Occipital lobe (tissue), 2 donors: Measurements from ENCODE around the gene NPR1. TPM values are rescaled to one million over a fixed set of nuclear protein-coding genes. Genes with fewer than 3 reads are reported as not detected.
"Not testable (repeated sequence)": the region's sequence is repeated elsewhere in the genome, so short reads cannot be mapped to it uniquely, and the experiment has no call there.

Experiments
- DNase-seq: peaks from one replicate; lab custom pipeline; 2025; lab: John Stamatoyannopoulos, UW
- total RNA-seq: library from RNA; depleted of rRNA; stranded (reverse); fragments of >200 nt; gene quantifications from one replicate; pipeline ENCODE4 v1.2.3, GENCODE V29; 2014

Gene NPR1
- total RNA-seq, 1 donor from 2014 or later = 0.16 TPM

GRCh38 chr1:153679337-153680119 is 1.0 kb downstream of the NPR1 start:
- DNase-seq = no peak

- DNase-seq = no peak
These were observed 1.6 kb downstream of the NPR1 start for GRCh38 chr1:153680120-153680403.

- no peak for DNase-seq
These were observed 4.2 kb downstream of the NPR1 start for GRCh38 chr1:153682730-153683129.

DNA sequence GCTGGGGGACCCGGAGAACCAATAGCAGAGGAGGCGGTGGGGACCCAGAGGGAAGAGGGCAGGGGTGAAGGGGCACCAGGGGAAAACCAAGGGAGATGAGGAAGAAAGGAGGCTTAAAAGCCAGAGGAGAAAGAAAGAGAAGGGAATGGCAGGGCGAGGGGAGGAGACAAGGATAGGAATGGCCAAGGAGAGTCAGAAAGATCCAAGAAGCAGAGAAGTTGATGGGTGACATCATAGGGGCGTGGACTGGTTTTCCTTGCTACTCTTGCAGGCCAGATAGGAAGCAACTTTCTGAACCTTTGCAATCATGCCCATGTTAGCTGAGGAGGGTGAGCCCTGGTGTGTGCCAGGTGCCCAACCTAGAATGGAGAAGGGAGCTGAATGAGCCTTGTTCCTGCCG is 5.4 kb downstream of the NPR1 start:
- no peak for DNase-seq

DNA sequence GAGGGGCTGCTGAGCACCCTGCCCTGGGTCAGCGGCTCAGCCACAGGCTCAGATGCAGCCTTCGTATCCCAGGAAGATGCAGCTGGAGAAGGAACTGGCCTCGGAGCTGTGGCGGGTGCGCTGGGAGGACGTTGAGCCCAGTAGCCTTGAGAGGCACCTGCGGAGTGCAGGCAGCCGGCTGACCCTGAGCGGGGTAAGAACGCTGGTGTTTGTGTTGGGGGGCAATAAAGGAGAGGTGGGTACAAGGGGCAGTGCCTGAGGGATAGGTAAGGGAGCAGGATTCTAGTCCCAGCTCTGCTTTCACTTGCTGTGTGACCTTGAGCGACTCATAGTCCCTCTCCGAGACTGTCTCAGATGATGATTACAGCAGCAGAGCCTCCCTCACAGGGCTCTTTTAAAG is 6.4 kb downstream of the NPR1 start:
- DNase-seq = no peak

- DNase-seq = no peak
These were observed 7.3 kb downstream of the NPR1 start for GRCh38 chr1:153685544-153686340.

- DNase-seq = no peak
These were observed 9.0 kb downstream of the NPR1 start for GRCh38 chr1:153687346-153688125.

DNA sequence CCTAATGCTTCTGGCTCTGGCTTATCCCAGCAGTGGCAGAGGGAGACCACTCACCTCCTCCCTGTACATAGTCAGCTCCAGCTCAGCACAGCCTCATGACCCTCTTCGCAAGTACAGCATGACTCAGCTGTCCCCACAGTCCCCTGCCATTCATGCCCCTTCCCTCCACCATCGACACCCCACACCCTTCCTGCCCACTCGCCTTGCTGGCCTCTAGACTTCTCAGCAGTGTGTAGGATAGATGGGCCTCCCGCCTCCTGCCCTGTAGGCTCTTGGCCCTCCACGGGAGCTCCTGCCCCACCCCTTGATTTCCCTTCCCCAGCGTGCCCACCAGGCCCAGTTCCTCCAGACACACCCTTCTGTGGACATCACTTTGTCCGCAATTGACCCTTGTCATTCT is 9.8 kb downstream of the NPR1 start:
- no peak for DNase-seq

GRCh38 chr1:153688736-153689328 is 10.3 kb downstream of the NPR1 start:
- no peak for DNase-seq

DNA sequence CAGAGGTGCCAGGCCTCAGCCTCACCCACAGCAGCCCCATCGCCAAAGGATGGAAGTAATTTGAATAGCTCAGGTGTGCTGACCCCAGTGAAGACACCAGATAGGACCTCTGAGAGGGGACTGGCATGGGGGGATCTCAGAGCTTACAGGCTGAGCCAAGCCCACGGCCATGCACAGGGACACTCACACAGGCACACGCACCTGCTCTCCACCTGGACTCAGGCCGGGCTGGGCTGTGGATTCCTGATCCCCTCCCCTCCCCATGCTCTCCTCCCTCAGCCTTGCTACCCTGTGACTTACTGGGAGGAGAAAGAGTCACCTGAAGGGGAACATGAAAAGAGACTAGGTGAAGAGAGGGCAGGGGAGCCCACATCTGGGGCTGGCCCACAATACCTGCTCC is 15.0 kb downstream of the NPR1 start:
- DNase-seq = no peak

DNA sequence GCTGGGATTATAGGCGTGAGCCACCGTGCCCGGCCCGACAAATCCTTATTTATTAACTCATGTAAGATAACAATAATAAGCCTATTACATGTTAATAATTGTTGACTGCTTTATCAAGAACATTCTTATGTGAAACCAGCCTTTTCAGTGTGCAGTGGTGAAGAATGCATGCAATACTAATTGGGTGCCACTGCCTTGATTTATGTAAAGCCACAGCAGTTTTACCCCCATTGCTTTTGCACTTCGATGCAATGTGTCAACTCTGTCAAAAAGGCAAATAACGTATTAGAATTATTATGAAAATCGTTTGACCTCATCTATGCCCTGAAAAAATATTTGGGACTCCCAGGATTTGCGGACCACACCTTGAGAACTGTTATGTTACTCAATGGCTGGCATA is 18.3 kb downstream of the NPR1 start:
- no peak for DNase-seq

DNA sequence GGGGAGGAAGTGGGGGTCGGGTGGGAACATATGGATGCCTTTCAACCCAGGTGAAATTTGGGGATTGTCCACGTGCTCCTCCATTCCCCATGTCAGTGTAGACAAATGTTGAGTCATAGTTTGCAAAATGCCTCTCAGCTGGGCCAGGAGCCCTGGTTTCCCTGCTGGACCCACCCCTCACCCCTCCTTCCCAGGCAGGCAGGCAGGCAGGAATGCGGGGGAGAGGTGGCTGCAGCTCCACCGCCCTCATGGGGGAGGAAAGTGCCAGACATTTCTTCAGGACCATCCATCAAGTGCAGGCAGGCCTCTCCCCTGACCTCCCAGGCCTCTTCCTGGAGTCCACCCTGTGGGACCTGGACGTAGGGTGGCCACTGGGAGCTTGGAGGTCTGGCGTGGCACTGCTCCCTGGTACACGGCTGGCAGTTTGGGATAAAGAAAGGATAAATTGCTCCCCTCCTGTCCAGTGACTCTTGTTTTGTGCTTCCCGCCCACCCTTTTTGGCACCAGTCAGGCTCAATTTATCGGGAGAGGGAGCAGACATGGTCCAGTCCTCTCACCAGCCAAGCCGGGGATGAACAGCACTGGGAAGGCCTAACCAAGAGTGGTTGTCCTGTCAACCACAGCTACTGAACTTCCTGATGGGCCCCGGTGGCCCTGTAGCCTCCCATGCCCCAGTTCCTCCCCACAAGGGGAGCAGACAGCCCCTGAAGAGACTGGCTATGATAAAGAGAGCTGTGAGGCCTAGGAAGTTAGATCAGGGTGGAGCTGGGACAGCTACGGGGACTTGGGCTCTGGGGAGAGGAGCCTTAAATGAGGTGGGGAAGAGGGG is 18.9 kb downstream of the NPR1 start:
- no peak for DNase-seq

DNA sequence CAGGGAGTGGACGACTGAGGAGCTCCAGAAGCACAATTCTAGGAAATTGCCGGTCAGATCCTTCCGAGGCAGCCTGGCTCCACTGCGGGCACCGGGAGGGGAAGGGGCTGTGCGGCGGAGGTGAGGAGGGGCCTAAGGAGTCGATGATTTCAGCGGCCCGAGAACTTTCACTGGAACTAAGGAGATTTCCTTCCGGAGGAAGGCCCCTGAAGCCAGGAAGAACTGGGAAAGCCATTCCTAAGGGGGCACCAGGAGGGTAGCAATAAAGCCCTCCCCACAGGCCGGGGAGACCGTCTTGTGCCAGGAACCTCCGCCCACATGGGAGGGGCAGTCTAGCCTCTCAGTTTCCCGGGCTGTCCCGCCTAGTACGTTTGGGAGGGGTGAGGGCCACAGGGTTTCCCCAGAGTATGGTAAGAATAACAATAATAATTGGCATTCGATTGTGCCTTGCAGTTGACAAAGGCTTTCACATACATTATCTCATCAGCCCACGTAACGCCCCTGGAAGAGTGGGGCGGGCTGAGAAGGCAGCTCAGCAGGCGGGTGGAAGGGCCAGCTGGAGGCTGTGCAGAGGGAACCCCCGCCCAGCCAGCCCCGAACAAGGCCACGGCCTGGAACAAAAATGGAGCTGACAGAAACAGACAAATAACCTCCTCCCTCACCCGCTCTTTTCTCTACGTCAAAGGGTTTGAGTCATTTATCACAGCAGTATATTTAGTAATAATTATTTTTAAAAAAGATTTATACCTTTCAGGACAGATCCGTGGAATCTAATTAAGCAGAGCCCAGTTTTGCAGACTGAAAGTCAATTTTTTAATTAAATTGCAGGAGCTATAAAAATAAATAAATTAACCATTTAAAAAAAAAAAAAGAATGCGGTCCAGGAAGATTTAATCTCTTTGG is 19.8 kb downstream of the NPR1 start:
- DNase-seq = no peak

GRCh38 chr1:153698923-153699714 is 20.6 kb downstream of the NPR1 start:
- no peak for DNase-seq

GRCh38 chr1:153699768-153700167 is 21.3 kb downstream of the NPR1 start:
- DNase-seq = no peak

DNA sequence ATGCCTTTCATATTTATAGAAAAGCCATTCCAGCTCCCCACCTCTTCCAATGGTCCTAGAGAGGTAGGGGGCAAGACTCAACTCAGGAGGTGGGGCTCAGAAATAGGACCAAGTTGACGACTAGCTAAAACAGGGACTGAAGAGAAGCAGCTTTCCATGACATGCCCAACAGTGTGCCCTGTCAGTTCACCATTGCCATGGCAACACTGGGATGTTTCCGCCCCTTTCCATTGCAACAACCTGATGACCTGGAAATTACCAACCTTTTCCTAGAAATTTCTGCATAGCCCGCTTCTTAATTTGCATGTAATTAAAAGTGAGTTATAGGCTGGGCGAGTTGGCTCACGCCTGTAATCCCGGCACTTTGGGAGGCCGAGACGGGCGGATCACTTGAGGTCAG is 27.0 kb downstream of the NPR1 start:
- DNase-seq = no peak

DNA sequence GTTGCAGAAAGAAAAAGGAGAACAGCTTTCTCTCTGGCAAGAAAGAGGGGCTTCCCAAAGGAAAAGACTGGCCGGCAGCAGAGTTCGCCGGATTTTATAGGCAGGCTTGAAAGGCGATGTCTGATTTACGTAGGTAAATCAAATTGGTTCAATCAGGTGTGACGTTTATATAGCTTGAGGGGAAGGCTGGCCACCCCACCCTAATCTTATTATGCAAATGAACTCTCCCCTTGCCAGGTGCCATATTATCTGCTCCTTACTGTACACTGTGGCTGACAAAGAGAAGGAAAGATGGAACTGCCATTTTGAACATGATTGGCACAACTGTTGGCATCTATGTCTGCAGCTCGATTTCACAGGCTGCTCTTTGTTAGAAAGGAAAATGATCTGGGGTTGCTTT is 32.5 kb downstream of the NPR1 start:
- no peak for DNase-seq

DNA sequence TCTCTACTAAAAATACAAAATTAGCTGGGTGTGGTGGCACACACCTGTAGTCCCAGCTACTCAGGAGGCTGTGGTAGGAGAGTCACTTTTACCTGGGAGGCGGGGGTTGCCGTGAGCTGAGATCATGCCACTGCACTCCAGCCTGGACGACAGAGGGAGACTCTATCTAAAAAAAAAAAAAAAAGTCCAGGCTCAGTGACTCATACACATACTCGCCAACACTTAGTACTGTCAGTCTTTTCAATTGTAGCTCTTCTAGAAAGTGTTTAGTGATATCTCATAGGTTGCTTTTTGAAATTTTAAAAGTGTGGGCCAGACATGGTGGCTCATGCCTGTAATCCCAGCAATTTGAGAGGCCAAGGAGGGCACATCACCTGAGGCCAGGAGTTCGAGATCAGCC is 37.7 kb downstream of the NPR1 start:
- DNase-seq = not testable (repeated sequence)

GRCh38 chr1:153717330-153717729 is 38.8 kb downstream of the NPR1 start:
- DNase-seq = no peak
